Measurements from ENCODE around the gene SNTG2. TPM values are rescaled to one million over a fixed set of nuclear protein-coding genes. Genes with fewer than 3 reads are reported as not detected.

The SNTG2 gene
- polyA plus RNA-seq, 1 experiment, result 0.31 TPM

- ChIA-PET POLR2A (no interaction called here), CTCF (interaction anchor here (0.6 to 1.0 kb wide), 2 partner anchors 121 to 196 kb away, joined by 3 read pairs; no protein-coding TSS in a partner anchor)
- no peaks in the 10 kb centered on the region for H3K27me3 ChIP-seq (ENCODE audit: control insufficient read depth, insufficient read depth, low read length)
- no peak for TF ChIP-seq CTCF (IDR thresholded peaks at IDR 0.05; ENCODE audit: insufficient read depth, low read depth, low read length)
- no peak overlapping the region for H3K4me3 ChIP-seq (ENCODE audit: low read depth, low read length)
- no peak for DNase-seq (ENCODE audit: low read depth)
- no peaks in the 10 kb centered on the region for H3K36me3 ChIP-seq (ENCODE audit: control insufficient read depth, insufficient read depth, low read length)
Observed at GRCh38 chr2:944693-945092, 6.0 kb upstream of the SNTG2 start.

- CTCF ChIA-PET, result interaction anchor here (0.6 to 1.0 kb wide), 2 partner anchors 120 to 195 kb away, joined by 3 read pairs; no protein-coding TSS in a partner anchor
Observed at GRCh38 chr2:945104-945503, 5.5 kb upstream of the SNTG2 start.

DNA sequence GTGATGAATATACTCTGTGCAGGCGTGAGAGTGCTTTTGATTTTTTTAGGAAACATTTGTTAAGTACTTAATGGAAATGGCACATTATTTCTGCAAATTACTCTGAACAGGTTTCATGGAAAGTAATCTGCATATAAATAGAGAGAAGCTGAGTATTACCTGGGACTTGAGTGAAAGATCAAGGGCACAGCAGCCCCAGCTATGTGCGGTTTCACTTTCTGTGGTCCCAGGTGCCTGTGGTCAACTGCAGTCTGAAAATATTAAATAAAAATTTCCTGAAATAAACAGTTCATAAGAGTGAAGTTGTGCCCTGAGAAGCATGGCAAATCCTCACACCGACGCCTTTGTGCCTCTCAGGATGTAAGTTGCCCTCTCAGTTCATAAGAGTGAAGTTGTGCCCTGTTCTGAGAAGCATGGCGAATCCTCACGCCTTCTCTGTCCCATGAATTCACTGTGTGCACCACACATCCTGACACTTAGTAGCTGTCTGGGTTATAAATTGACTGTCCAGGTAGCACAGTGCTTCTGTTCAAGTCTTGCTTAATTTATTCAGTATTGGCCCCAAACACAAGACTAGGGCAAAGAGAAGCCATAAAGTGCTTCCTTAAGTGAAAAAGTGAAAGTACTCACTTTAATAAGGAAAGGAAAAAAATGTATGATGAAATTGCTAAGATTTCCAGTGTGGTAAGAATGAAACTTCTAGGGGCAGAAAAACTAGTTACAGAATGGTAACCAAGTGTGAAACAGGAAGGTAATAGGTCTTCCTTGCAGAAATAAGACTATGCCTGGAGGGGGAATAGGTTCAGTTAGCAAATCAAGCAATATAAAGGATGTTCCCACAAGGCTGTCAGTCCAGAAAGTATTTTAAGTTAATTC is 4.3 kb upstream of the SNTG2 start:
- ChIA-PET POLR2A (no interaction called here), CTCF (no interaction called here)
- Histone ChIP-seq H3K4me3 (ENCODE audit: low read depth, low read length) (no peak overlapping the region), H3K36me3 (ENCODE audit: control insufficient read depth, insufficient read depth, low read length) (no peaks in the 10 kb centered on the region), H3K27me3 (ENCODE audit: control insufficient read depth, insufficient read depth, low read length) (0 out of 2 replicates have a peak, but pooled peaks cover 1% of the 10 kb centered on the region)
- no peak for TF ChIP-seq CTCF (IDR thresholded peaks at IDR 0.05; ENCODE audit: insufficient read depth, low read depth, low read length)
- no peak for DNase-seq (ENCODE audit: low read depth)

More at GRCh38 chr2:945104-945503, 5.5 kb upstream of the SNTG2 start:
- TF ChIP-seq CTCF (IDR thresholded peaks at IDR 0.05; ENCODE audit: insufficient read depth, low read depth, low read length), result no peak
- Histone ChIP-seq H3K27me3 (ENCODE audit: control insufficient read depth, insufficient read depth, low read length) (no peaks in the 10 kb centered on the region), H3K4me3 (ENCODE audit: low read depth, low read length) (no peak overlapping the region), H3K36me3 (ENCODE audit: control insufficient read depth, insufficient read depth, low read length) (no peaks in the 10 kb centered on the region)
- POLR2A ChIA-PET, result no interaction called here
- no peak for DNase-seq (ENCODE audit: low read depth)

GRCh38 chr2:949384-950079 is 1.1 kb upstream of the SNTG2 start:
- POLR2A ChIA-PET, result no interaction called here
- no peak for DNase-seq (ENCODE audit: low read depth)
- Histone ChIP-seq H3K36me3 (ENCODE audit: control insufficient read depth, insufficient read depth, low read length) (no peaks in the 10 kb centered on the region), H3K27me3 (ENCODE audit: control insufficient read depth, insufficient read depth, low read length) (0 out of 2 replicates have a peak, but pooled peaks cover 1% of the 10 kb centered on the region), H3K4me3 (ENCODE audit: low read depth, low read length) (peak overlapping the region; percentile 59)
- CTCF ChIA-PET, result no interaction called here
- no peak for TF ChIP-seq CTCF (IDR thresholded peaks at IDR 0.05; ENCODE audit: insufficient read depth, low read depth, low read length)

Data from BJ (cell line).